GM18870 (cell line): ENCODE results near the gene PRDM16.

Source experiments
- ATAC-seq: cut with Tn5 transposase; IDR thresholded peaks from one replicate; pipeline ENCODE4 v1.9.1; 2021; ENCODE audit warnings: moderate library complexity; ENCODE audit not compliant: unreplicated experiment

PRDM16 gene

DNA sequence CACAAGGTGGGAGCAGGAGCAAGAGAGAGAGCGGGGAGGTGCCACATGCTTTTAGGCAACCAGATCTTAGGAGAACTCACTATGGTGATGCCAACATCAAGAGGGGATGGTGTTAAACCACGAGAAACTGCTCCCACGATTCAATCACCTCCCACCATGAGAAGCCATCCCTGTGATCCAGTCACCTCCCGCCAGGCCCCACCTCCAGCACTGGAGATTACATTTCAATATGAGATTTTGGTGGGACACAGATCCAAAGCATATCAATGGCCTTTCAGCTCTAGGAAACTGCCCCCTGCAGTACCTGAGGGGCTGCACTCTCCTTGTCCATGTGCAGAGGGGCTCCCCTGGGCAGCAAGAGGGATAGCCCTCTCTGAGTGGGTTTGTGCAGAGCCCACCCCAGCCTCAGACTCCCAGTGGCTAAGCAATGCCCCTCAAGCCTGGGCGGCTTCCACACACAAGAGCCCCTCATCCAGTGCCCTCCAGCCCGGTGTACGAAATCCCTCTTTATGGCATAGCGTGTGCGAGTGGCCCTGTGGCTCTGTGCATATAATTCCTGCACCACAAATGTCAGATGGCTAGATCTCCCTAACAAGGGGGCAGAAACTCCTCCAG is 15.5 kb upstream of the PRDM16 start:
- ATAC-seq, result no peak

DNA sequence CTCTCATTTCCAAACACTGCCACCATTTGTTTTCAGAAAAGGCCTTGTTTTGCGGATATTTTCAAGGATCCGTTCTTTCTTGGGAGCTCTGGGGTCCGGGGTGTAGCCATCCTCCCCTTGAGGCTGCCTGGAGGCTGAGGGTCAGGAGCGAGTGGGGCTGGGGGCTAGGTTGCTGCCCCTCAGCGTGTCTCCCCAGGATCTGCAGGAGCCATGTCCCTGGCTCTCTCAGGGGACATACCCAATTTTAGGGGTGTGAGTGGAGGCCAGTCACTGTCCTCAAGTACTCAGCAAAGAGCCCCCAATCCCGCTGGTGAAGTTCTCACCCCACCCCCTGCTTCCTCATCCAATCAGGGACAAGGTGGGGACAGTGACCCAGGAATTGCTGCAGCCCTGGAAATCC is 15.0 kb upstream of the PRDM16 start:
- ATAC-seq, result no peak

DNA sequence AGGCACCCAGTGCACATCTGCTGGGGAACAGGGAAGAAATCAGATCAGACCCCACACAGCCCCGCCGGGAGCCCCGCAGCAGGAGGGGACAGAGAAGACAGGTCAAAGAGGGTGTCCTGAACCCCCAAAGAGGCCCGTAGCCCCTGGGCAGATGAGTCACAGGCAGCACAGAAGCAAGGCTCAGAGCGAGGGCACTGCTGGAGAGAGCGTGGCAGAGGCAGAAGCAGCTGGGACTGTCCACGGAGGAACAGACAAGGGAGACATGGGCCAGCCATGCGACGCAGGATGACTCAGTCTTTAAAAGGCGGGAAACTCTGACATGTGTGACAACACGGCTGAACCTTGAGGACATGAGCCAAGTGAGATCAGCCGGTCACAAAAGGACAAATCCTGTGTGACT is 14.5 kb upstream of the PRDM16 start:
- no peak for ATAC-seq

DNA sequence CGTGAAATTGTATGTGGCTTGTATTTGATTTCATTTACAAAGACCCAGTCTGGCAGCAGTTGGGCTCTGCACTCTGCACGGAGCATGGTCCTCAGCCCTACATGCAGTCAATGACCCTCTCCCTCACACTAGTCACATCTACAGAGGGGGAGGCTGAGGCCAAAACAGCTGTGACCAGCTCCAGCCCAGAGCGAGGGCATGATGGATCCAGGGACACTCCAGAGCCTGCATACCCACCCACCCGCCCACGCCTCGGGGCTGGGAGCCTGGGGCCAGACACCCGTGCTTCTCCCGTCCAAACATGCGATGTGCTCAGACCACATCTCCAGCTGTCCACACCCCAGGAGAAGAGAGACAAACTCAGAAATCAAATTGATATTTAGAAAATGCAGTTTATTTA is 14.0 kb upstream of the PRDM16 start:
- no peak for ATAC-seq

DNA sequence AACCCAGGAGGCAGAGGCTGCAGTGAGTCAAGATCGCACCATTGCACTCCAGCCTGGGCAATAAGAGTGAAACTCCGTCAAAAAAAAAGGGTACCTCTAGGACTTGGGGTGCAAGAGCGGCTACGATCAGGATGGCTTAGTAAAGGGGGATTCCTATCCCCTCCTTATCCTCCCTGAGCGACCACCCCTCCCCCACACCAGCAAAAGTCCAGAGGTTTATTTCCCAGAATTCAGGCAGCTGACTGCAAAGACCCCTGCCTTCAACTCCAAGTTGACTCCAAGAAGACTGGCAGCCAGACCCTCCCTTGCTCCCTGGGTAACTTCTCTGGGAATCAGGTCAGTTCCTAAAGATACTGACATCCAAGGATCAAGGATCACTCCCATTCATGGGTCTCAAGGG is 12.4 kb upstream of the PRDM16 start:
- ATAC-seq, result no peak

DNA sequence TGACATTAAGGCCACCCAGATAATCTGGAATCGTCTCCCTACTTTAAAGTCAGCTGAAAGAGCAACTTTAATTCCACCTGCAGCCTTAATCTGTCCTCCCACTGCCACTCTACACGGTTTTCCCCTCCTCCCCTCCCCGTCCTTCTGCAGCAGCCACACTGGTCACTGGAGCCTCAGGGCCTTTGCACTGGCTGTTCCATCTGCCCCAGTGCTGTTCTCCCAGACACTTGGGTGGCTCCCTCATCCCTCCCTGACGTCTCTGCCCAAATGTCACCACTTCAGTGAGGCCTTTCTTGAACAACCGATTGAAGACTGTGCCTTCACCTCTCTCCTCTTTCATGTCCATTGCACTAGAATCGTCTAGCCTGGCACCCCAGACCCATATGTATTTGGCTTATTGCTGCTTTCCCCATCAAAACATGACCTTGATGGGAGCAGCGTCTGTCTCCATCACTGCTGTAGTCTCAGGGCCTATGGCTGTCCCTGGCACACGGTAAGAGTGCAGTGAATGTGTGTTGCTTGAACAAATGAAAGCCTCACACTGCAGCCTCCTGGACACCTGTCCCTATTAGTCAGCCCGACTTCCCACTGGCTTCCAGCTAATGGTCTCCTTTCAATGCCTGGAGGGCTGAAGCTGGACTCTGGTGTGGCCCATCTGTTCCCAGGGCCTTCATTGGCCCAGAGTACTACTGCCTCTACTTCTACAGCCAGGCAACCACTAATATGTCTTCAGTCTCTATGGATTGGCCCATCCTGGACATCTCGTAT is 10.6 kb upstream of the PRDM16 start:
- ATAC-seq, result no peak

DNA sequence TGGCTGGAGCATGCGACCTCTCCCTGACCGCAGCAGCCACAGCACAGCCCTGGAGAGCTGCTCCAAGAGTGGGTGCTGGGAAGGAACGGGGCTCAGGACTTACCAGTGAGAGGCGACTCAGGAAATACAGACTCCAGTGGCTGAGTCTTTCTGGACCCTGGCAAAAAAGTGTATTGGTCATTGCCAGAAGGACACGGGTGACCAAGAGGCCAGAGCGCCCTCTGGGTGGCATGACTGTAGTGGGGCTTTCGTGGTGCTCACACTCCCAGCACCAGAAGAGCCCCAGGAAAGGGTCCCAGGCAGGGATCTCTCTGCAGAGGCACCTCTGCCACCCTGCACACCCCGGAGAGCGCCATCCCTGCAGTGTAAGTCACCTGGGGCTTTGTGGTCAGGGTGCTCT is 8.9 kb upstream of the PRDM16 start:
- ATAC-seq, result no peak

DNA sequence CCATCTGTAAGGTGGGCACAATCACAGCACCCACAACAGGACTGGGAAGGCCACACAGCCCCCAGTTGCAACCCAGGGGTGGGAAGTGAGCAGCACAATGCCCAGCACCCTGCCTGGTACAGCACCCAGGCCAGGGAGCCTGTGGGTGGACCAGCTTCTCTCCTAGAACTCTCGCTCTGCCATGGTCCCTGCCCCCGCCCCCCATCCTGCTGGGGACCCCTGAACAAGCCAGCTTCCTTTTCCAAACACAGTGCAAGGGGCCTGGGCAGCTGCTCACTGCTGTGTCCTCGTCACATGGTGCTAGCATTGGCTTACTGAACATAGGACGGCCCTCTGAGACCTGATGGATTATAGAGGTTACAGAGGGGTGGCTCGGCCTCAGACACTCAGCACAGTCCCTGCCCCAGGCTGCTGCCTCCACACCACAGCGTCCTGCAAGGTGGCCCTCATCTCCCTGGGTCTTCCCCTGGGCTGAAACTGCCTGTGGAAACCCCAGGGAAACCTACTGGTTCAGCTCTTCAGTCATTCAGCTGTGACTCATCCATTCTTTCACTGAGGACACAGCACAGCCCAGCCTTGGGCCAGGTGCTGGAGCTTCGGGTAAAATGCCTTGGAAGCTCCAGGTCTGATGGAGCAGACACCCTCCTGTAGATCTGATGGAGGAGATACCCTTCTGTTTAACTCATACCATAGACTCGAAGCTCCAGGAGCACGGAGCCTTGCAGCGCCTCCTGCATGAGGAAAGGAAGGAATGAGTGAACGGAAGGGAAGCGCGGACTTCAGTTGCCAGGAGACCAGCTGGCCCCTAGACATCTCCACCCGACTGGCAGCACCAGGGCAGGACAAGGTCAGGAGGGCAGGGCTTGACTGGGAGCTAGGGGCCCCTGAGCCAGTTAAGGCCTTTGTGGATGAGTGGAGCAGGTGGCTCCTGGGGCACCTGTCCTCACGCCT is 8.1 kb upstream of the PRDM16 start:
- ATAC-seq, result no peak

DNA sequence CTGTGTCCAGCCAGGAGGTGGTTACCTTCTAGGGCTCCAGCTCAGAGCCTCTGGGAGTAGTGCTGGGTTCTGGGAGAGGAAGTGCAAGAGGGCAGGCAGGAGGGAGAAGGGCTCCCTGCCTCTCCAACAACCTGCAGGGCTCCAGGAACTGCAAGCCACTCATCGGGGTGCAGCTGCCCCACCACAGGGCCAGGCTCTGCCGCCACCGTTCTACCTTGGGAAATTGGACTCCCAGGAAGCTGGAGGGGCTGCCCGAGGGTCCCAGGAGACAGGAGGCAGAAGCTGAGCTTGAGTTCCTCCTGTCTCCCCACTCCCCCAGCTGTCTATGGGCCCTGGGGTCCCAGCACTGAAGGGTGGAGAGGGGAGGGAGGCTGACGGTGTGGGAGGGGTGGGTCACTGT is 7.4 kb upstream of the PRDM16 start:
- no peak for ATAC-seq

DNA sequence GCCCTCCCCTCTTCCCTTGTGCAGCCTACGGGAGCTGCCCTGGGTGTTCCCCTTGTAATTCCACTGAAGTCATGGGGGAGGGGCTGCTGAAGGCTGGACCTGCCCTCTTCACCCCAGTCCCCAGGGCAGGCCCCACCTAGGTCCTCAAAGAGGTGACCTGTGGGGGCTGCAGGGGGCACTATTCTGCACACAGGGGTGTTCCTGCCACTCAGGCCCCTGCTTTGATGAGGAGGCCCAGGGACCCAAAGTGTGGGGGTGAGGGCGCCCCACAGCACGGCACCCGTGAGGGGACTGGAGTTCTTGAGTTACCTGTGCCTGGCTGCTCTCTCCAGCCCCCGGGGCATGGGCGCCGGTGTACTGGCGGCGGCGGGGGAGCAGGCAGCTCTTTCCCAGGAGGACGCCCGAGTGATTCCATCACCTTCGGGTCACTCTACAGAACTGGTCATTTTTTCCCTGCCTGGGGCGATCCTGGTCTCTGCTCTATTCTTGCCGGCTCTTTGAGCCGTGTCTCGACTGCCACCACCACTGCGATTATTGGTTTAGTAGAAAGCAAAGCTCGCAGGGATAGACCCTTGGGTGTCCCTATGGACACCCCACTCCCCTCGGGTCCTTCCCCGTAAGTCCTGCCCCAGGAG is 6.9 kb upstream of the PRDM16 start:
- ATAC-seq, result no peak

DNA sequence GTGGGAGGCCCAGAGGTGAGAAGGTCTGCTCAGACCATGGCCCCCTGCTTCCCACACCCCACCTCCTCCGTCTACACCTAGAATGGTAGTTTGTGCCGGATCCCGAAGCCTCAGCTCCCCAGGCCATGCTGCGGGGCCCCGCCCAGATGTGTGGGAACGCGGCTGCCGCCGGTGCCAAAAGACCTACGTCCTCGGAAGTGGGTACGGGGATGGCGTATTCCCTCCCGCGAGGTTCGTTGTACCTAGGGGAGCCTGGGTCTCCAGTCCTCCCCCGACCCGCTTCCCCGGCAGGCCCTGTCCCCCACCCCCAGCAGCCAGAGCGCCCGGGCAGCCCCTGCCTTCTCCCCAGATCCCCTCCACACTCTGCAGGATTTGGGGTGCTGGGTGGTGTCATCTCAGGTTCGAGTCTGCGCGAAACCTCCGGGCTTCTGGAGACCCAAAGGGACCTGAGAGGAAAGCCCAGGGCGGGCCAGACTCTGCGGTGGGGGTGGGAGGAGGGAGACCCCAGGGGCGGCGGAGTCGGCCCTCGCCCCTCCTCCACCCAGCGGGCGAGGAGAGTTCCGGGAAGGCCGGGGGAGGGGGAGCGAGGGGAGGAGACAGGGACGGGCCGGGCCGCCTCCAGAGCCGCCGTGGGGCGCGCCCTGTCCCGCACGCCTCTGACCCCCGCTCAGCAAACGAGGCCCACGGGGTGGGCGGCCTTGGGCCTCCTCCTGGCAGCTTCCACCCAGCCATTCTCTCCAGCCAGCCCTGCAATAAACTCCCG is 6.2 kb upstream of the PRDM16 start:
- no peak for ATAC-seq

DNA sequence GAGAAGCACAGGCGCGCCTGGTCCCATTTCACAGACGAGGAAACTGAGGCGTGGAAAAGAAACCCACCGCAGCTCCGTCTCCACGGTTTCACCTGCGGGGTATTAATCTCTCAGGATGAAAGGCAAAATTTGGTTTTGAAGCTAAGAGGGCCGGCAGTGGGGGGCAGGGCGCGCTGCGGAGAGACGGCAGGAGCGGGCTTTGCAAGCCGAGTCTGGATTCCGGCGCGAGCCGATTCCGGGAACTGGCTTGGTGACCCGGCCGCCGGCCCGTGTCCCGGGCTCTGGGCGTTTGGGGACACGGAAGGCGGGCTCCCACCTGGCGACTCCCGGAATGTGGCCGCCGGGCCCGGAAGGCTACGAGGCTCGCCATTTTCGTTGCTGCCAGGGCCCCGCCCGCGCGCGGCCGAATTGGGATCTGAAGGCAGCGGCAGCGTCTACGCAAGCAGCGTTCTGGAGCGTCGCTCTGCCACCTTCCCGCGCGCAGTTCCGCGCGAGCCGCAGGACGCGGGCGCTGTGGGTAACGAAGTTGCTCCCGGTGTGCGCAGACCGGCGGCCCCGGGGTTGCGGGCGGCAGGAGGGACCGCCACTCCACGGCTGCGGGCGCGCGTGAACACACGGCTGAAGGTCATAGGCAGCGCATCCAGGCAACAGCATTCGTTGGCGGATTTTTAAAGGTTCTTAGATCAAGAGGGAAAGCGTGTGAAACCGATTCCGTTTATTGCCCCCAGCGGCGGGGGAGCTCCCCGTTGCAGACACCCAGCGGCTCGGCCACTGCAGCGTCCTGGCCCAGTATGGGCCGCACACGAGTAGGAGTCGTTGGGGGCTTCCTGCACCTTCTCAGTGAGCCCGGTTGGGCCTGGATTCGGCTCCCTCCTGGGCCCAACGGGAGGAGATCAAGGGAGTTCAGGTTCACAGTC is 5.4 kb upstream of the PRDM16 start:
- no peak for ATAC-seq

DNA sequence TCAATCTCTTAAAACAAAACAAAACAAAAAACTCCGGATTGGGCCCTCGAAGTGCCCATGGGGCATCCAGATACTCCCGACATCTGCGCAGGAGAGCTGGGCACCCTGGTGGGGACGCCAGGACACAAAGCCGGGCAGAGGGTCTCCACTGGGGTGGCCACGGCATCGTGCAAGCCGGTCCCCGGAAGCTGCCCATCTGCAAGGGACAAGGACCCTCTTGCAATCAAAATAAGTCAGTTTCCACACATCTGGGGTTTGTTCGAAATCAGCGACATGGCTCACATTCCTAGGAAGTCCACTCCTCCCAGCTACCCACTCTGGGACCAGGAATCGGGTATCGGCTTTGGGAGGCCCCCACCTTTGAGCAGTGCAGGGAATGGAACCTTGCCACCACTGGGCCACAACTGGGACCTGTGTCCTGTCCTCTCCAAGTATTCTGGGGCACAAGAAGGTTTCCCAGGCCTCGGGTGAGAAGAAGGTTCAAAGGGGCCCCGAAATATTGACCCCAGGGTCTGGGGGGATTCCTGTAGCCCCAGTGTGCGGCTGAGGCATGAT is 4.6 kb upstream of the PRDM16 start:
- no peak for ATAC-seq

DNA sequence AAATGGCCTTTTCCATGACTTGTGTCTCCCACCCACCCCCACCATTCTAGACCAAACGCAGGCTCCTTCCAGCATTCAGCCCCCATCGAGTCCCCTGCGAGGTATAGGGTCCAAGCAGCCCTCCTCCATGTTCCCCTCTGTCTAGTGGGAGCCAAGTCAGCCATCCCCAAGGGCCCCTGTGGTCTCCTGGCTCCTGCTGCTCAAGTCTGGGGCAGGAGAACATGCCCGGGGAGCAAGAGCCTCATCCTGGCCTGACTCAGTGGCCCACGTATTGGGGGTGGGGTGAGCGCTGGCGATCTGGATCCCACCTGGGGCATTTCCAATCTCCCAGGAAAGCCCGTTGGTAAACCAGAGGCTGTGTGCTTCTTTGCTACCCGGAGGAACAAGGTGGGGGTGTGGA is 4.1 kb upstream of the PRDM16 start:
- ATAC-seq, result no peak

DNA sequence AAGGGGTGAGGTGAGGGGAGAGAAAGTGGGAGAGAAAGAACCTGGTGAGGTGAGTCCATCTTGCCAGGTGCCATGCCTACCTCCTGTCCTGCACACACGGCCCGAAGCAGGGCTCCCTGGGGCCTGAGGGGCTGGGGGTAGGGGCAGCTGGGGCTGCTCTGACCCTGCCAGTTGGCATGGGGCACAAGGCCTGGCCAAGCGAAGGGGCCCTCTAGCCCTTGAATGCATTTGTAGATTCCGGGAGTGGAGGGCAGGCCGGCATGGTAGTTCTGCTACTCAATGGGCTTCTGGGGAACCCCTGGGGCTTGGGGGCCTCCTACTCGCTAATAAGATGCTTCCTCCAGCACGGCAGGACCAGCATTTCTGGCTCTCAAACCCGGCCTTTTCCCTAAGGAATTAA is 3.6 kb upstream of the PRDM16 start:
- ATAC-seq, result no peak

DNA sequence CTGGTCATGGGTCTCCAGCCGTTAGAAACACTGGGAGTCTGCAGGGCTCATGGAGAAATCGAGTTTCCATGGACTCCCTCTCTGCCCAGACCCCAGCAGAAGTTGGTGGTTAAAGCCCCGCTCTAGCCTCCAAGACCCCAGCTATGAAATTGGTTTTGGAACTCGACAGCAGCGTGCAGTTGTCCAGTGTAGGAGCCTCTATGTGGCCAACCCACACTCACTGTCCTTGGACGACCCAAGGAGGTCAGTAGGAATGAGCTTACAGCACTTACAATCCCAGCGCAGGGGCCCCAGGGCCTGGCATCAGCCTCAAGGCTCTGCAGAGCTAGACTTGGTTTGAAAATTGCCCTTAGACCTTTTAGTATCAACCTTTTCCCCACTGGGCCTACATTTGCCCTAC is 3.2 kb upstream of the PRDM16 start:
- no peak for ATAC-seq

DNA sequence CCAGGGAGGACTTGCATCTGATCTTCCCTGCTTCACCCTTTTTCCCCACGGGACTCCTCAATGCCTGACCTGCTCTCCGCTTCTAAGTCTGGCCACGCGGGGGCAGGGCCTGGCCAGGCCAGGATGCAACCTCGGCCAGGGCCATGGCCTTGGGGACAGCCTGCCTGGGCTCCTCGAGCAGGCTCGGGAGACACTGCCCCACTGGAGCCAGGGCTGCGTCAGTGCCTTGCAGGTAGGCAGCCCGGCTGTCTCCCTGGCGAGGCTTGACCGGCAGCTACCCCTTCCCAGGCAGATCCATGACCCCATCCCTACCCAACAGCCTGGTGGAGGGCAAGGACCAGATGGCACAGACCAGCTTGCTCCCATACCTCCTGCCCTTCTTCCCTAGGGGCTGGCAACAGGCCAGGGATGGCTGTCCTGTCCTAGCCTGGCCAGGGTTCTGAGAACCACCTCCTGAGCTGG is 2.7 kb upstream of the PRDM16 start:
- ATAC-seq, result no peak

DNA sequence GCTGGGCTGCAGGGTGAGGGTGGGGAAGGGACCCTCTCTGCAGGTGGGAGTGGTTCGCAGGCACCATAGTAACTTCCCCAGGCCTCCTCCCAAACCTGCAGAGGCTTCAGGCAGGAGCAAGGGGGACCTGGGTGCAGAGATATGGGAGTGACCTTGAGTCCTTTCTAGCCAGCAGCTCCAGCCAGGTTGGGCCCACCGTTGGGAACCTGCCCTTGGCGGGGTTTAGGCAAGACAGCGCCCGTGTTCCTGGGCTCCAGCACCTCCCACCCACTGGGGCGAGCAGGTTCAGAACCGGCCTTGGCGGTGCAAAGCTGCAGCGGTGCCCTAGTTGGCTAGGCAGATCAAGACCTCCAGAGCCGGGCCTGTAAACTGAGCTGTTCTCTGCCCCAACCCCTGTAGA is 2.2 kb upstream of the PRDM16 start:
- ATAC-seq, result no peak

DNA sequence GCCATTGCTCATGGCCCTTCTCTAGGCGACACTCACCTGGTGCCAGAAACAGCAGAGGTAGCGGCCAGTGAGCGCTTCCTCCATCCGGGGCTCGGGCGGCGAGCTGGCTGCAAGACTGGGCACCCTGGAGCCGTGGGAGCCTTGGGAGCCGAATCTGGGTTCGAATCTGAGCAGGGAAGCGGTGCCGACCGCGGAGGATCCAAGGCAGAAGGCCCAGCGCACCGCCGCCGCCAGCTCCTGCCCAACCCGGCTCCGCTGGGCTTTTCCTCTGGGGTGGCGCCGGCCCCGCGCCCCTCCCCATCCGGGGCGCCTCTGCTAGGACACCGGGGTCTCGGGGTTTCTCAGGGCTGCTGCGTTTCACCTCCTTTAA is 1.7 kb upstream of the PRDM16 start:
- ATAC-seq, result no peak
